Colonic mucosa (tissue), 4 donors: ENCODE data around the gene BRSK1. TPM values are rescaled to one million over a fixed set of nuclear protein-coding genes. Genes with fewer than 3 reads are reported as not detected.
A peak's percentile ranks its signal among the peaks of the same experiment; 100 is the strongest.

Experiments
- DNase-seq: peaks from one replicate; pipeline ENCODE4 v3.0.0-alpha.2; 2020
- H3K27ac ChIP-seq: fragments of 200-600 bp; one replicate; pipeline ENCODE4 v1.8.0; 2021
- H3K27me3 ChIP-seq: fragments of 200-600 bp; one replicate; pipeline ENCODE4 v1.8.0; 2021
- H3K36me3 ChIP-seq: fragments of 200-600 bp; one replicate; pipeline ENCODE4 v1.8.0; 2021
- H3K4me1 ChIP-seq: fragments of 200-600 bp; one replicate; pipeline ENCODE4 v1.8.0; 2021; ENCODE audit warnings: mild to moderate bottlenecking
- H3K4me3 ChIP-seq: fragments of 200-600 bp; one replicate; pipeline ENCODE4 v1.8.0; 2021
- H3K9ac ChIP-seq, 2 donors: one replicate each; pipeline ENCODE4 v1.7.0; 2013; ENCODE audit warnings: control low read depth in 2 of 2, low read depth in 2 of 2, low read length in 2 of 2
- H3K9me3 ChIP-seq: fragments of 200-600 bp; one replicate; pipeline ENCODE4 v1.8.0; 2021
- CTCF ChIP-seq: fragments of 200-600 bp; IDR thresholded peaks from one replicate; pipeline ENCODE4 v1.8.0; 2022; ENCODE audit warnings: antibody characterized with exemption, mild to moderate bottlenecking
- intact Hi-C: fragments of 100-400 bp; cut with DNase I; formaldehyde crosslinking; loops from one replicate; pipeline ENCODE4 v1.14.1; 2022
- total RNA-seq, 2 donors: library from RNA; stranded (reverse); fragmentation: NEBNext Ultra II Directional in 1 of 2; extraction: Animal tissue kit (Norgen Biotek cat#: 25700) in 1 of 2; gene quantifications; one replicate each; pipeline ENCODE4 v1.2.1, GENCODE V29; 2021
- donor health status: healthy.
- donor health status: DM: no; HTN: no; CAD: no.
- donor health status: DM: no; HTN: no; CAD: no.

BRSK1 gene
- total RNA-seq, 2 donors from 2014 or later = 0.59 to 2.3 TPM

- H3K4me3 ChIP-seq = no peak overlapping the region
- peaks cover 5% of the 10 kb centered on the region for H3K4me1 ChIP-seq
- no peak for DNase-seq
- no peaks in the 10 kb centered on the region for H3K9me3 ChIP-seq
- H3K9ac ChIP-seq = peak overlapping the region in 1 of 2 donors; percentile 55
- no peaks in the 10 kb centered on the region for H3K36me3 ChIP-seq
- intact Hi-C loops = no loop called here
- H3K27me3 ChIP-seq = peaks cover 18% of the 10 kb centered on the region
- no peak for TF ChIP-seq CTCF
- no peak overlapping the region for H3K27ac ChIP-seq
Observed at GRCh38 chr19:55352549-55353145, 68.8 kb downstream of the BRSK1 start.

- no peak for TF ChIP-seq CTCF
- Histone ChIP-seq H3K4me3 (peak overlapping the region; percentile 40), H3K36me3 (no peaks in the 10 kb centered on the region), H3K9ac (peak overlapping the region; percentile 55 to 83), H3K27ac (no peak overlapping the region), H3K9me3 (no peaks in the 10 kb centered on the region), H3K4me1 (peaks cover 5% of the 10 kb centered on the region), H3K27me3 (peaks cover 18% of the 10 kb centered on the region)
- intact Hi-C loops = no loop called here
- DNase-seq = no peak
Observed at GRCh38 chr19:55353356-55353802, 69.6 kb downstream of the BRSK1 start.

GRCh38 chr19:55353803-55354697 lies 70.3 kb downstream of the BRSK1 start:
- H3K27me3 ChIP-seq = peaks cover 18% of the 10 kb centered on the region

GRCh38 chr19:55354698-55355212 lies 71.0 kb downstream of the BRSK1 start, which contains the start of gene COX6B2:
TSS of gene COX6B2 (minus strand) at chr19:55354719. CDS start at chr19:55354521, 198 bp downstream.
- H3K36me3 ChIP-seq = no peaks in the 10 kb centered on the region
- DNase-seq = no peak
- no peak within 1 kb of the TSS for H3K27ac ChIP-seq
- peaks cover 5% of the 10 kb centered on the region for H3K4me1 ChIP-seq
- peak within 1 kb of the TSS; percentile 40 for H3K4me3 ChIP-seq
- H3K9me3 ChIP-seq = no peaks in the 10 kb centered on the region
- no peak for TF ChIP-seq CTCF
- H3K27me3 ChIP-seq = peaks cover 18% of the 10 kb centered on the region
- intact Hi-C loops = no loop called here
- peak within 1 kb of the TSS; percentile 55 to 83 for H3K9ac ChIP-seq

More at GRCh38 chr19:55353803-55354697, 70.3 kb downstream of the BRSK1 start:
- Histone ChIP-seq H3K36me3 (no peaks in the 10 kb centered on the region), H3K27ac (no peak overlapping the region), H3K9ac (peak overlapping the region; percentile 55 to 83), H3K4me3 (peak overlapping the region; percentile 40), H3K9me3 (no peaks in the 10 kb centered on the region), H3K4me1 (peaks cover 5% of the 10 kb centered on the region)
- peak; percentile 84 for DNase-seq
- no peak for TF ChIP-seq CTCF
- intact Hi-C loops = no loop called here

GRCh38 chr19:55355213-55355821 lies 71.5 kb downstream of the BRSK1 start:
- Histone ChIP-seq H3K4me3 (no peak overlapping the region), H3K4me1 (peaks cover 5% of the 10 kb centered on the region), H3K9me3 (no peaks in the 10 kb centered on the region), H3K36me3 (no peaks in the 10 kb centered on the region), H3K27me3 (peaks cover 18% of the 10 kb centered on the region), H3K27ac (no peak overlapping the region), H3K9ac (no peak overlapping the region)
- TF ChIP-seq CTCF = no peak
- intact Hi-C loops = no loop called here
- DNase-seq = peak; percentile 57
